ENCODE measurements around the gene CCL20. TPM values are rescaled to one million over a fixed set of nuclear protein-coding genes. Genes with fewer than 3 reads are reported as not detected.

Gene CCL20
- total and polyA plus RNA-seq, 2 donors from 2014 or later: 2.5 to 2.7 TPM

GRCh38 chr2:227827143-227827542, 13.5 kb downstream of the CCL20 start:
- no peaks in the 10 kb centered on the region for H3K9me3 ChIP-seq (ENCODE audit: control insufficient read depth in 2 of 3, insufficient read depth in 1 of 3, low read length in 3 of 3)
- H3K27me3 ChIP-seq (ENCODE audit: control insufficient read depth, insufficient read depth, low read length): no peaks in the 10 kb centered on the region
- H3K27ac ChIP-seq (ENCODE audit: low read depth in 2 of 2, low read length in 2 of 2): no peak overlapping the region
- DNase-seq: no peak
- H3K4me3 ChIP-seq (ENCODE audit: low read length in 3 of 3): no peak overlapping the region
- intact Hi-C loops (cut with DNase I): no loop called here
- TF ChIP-seq CTCF (IDR thresholded peaks at IDR 0.05; ENCODE audit: borderline replicate concordance, extremely low read depth, insufficient read depth): no peak
- H3K4me1 ChIP-seq (ENCODE audit: control insufficient read depth in 2 of 3, insufficient read depth in 2 of 3, low read depth in 1 of 3, low read length in 3 of 3): peaks cover 0 to 2% (median 0%) of the 10 kb centered on the region in 3 donors
- no peak overlapping the region for H3K9ac ChIP-seq (ENCODE audit: low read length in 3 of 3)
- no peak for FAIRE-seq
- H3K36me3 ChIP-seq (ENCODE audit: control insufficient read depth in 2 of 3, insufficient read depth in 3 of 3, low read length in 3 of 3): no peaks in the 10 kb centered on the region

GRCh38 chr2:227828477-227828912, 14.9 kb downstream of the CCL20 start:
- H3K9ac ChIP-seq (ENCODE audit: low read length in 3 of 3): no peak overlapping the region
- H3K27ac ChIP-seq (ENCODE audit: low read depth in 2 of 2, low read length in 2 of 2): no peak overlapping the region
- FAIRE-seq (no peak), DNase-seq (no peak)
- intact Hi-C loops (cut with DNase I): no loop called here
- no peaks in the 10 kb centered on the region for H3K9me3 ChIP-seq (ENCODE audit: control insufficient read depth in 2 of 3, insufficient read depth in 1 of 3, low read length in 3 of 3)
- no peak overlapping the region for H3K4me3 ChIP-seq (ENCODE audit: low read length in 3 of 3)
- H3K4me1 ChIP-seq (ENCODE audit: control insufficient read depth in 2 of 3, insufficient read depth in 2 of 3, low read depth in 1 of 3, low read length in 3 of 3): peaks cover 0 to 2% (median 0%) of the 10 kb centered on the region in 3 donors
- no peaks in the 10 kb centered on the region for H3K27me3 ChIP-seq (ENCODE audit: control insufficient read depth, insufficient read depth, low read length)
- TF ChIP-seq CTCF (IDR thresholded peaks at IDR 0.05; ENCODE audit: borderline replicate concordance, extremely low read depth, insufficient read depth): no peak
- H3K36me3 ChIP-seq (ENCODE audit: control insufficient read depth in 2 of 3, insufficient read depth in 3 of 3, low read length in 3 of 3): no peaks in the 10 kb centered on the region

- H3K9me3 ChIP-seq (ENCODE audit: control insufficient read depth in 2 of 3, insufficient read depth in 1 of 3, low read length in 3 of 3): no peaks in the 10 kb centered on the region
- no peak for TF ChIP-seq CTCF (IDR thresholded peaks at IDR 0.05; ENCODE audit: borderline replicate concordance, extremely low read depth, insufficient read depth)
- DNase-seq: no peak
- no peak overlapping the region for H3K4me3 ChIP-seq (ENCODE audit: low read length in 3 of 3)
- H3K36me3 ChIP-seq (ENCODE audit: control insufficient read depth in 2 of 3, insufficient read depth in 3 of 3, low read length in 3 of 3): no peaks in the 10 kb centered on the region
- H3K27me3 ChIP-seq (ENCODE audit: control insufficient read depth, insufficient read depth, low read length): no peaks in the 10 kb centered on the region
- peaks cover 0 to 2% (median 0%) of the 10 kb centered on the region in 3 donors for H3K4me1 ChIP-seq (ENCODE audit: control insufficient read depth in 2 of 3, insufficient read depth in 2 of 3, low read depth in 1 of 3, low read length in 3 of 3)
- H3K27ac ChIP-seq (ENCODE audit: low read depth in 2 of 2, low read length in 2 of 2): no peak overlapping the region
- intact Hi-C loops (cut with DNase I): no loop called here
- no peak overlapping the region for H3K9ac ChIP-seq (ENCODE audit: low read length in 3 of 3)
- no peak for FAIRE-seq
Observed at GRCh38 chr2:227829337-227829736, 15.7 kb downstream of the CCL20 start.

- H3K4me1 ChIP-seq (ENCODE audit: control insufficient read depth in 2 of 3, insufficient read depth in 2 of 3, low read depth in 1 of 3, low read length in 3 of 3): no peaks in the 10 kb centered on the region
- H3K9me3 ChIP-seq (ENCODE audit: control insufficient read depth in 2 of 3, insufficient read depth in 1 of 3, low read length in 3 of 3): no peaks in the 10 kb centered on the region
- no peak for FAIRE-seq
- intact Hi-C loops (cut with DNase I): no loop called here
- no peaks in the 10 kb centered on the region for H3K27me3 ChIP-seq (ENCODE audit: control insufficient read depth, insufficient read depth, low read length)
- no peak overlapping the region for H3K4me3 ChIP-seq (ENCODE audit: low read length in 3 of 3)
- H3K27ac ChIP-seq (ENCODE audit: low read depth in 2 of 2, low read length in 2 of 2): no peak overlapping the region
- H3K36me3 ChIP-seq (ENCODE audit: control insufficient read depth in 2 of 3, insufficient read depth in 3 of 3, low read length in 3 of 3): no peaks in the 10 kb centered on the region
- H3K9ac ChIP-seq (ENCODE audit: low read length in 3 of 3): no peak overlapping the region
- DNase-seq: no peak
- TF ChIP-seq CTCF (IDR thresholded peaks at IDR 0.05; ENCODE audit: borderline replicate concordance, extremely low read depth, insufficient read depth): no peak
Observed at GRCh38 chr2:227834423-227834822, 20.8 kb downstream of the CCL20 start.
